Muscle layer of colon (tissue), 2 donors: ENCODE measurements around the gene ELOF1.
A peak's percentile ranks its signal among the peaks of the same experiment; 100 is the strongest.
"Not testable (repeated sequence)": the region's sequence is repeated elsewhere in the genome, so short reads cannot be mapped to it uniquely, and the experiment has no call there.

Experiments
- H3K27ac ChIP-seq: one replicate; pipeline ENCODE4 v1.7.0; 2013; ENCODE audit warnings: low read depth, mild to moderate bottlenecking, low read length, moderate library complexity
- H3K27me3 ChIP-seq, 2 donors: one replicate each; pipeline ENCODE4 v1.7.0; 2013; ENCODE audit warnings: low read length in 2 of 2, mild to moderate bottlenecking in 2 of 2; ENCODE audit not compliant: insufficient read depth in 2 of 2, control insufficient read depth in 1 of 2
- H3K36me3 ChIP-seq: one replicate; pipeline ENCODE4 v1.7.0; 2013; ENCODE audit warnings: mild to moderate bottlenecking, low read length; ENCODE audit not compliant: insufficient read depth
- H3K4me1 ChIP-seq: one replicate; pipeline ENCODE4 v1.7.0; 2013; ENCODE audit warnings: mild to moderate bottlenecking, low read length; ENCODE audit not compliant: insufficient read depth
- H3K4me3 ChIP-seq, 2 donors: one replicate each; pipeline ENCODE4 v1.7.0; 2013; ENCODE audit warnings: low read length in 2 of 2, low read depth in 1 of 2, mild to moderate bottlenecking in 1 of 2, moderate library complexity in 1 of 2
- H3K9ac ChIP-seq: one replicate; pipeline ENCODE4 v1.7.0; 2013; ENCODE audit warnings: low read length
- H3K9me3 ChIP-seq: one replicate; pipeline ENCODE4 v1.7.0; 2013; ENCODE audit warnings: mild to moderate bottlenecking, low read length
- donor health status: abdominal sarcoma.
- donor health status: Adenocarcinoma of cecum.

The ELOF1 gene

DNA sequence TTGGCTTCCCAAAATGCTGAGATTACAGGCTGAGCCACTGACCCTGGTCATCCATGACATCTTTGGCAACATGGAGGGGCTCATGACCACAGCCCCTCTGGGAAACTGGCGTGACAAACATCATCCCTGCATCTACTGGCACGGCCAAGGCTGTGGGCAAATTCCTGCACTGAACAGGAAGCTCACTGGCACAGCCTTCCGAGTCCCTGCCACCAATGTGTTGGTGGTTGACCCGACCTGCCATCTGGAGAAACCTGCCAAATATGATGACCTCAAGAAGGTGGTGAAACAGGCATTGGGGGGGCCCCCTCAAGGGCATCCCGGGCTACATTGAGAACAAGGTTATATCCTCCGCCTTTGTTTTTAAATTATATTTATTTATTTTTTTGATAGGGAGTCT is 27.3 kb upstream of the ELOF1 start:
- H3K4me1 ChIP-seq, result no peaks in the 10 kb centered on the region
- H3K9me3 ChIP-seq, result no peaks in the 10 kb centered on the region
- H3K4me3 ChIP-seq, result no peak overlapping the region
- H3K36me3 ChIP-seq, result no peaks in the 10 kb centered on the region
- no peak overlapping the region for H3K9ac ChIP-seq
- no peak overlapping the region for H3K27ac ChIP-seq
- no peaks in the 10 kb centered on the region for H3K27me3 ChIP-seq

- no peak overlapping the region for H3K27ac ChIP-seq
- H3K36me3 ChIP-seq, result no peaks in the 10 kb centered on the region
- H3K27me3 ChIP-seq, result peaks cover 0 to 14% of the 10 kb centered on the region in 2 donors
- H3K4me3 ChIP-seq, result no peak overlapping the region
- no peaks in the 10 kb centered on the region for H3K4me1 ChIP-seq
- no peak overlapping the region for H3K9ac ChIP-seq
- no peaks in the 10 kb centered on the region for H3K9me3 ChIP-seq
These were observed 22.7 kb upstream of the ELOF1 start for GRCh38 chr19:11581740-11582139.

GRCh38 chr19:11580116-11580515 is 21.1 kb upstream of the ELOF1 start:
- H3K9ac ChIP-seq, result no peak overlapping the region

DNA sequence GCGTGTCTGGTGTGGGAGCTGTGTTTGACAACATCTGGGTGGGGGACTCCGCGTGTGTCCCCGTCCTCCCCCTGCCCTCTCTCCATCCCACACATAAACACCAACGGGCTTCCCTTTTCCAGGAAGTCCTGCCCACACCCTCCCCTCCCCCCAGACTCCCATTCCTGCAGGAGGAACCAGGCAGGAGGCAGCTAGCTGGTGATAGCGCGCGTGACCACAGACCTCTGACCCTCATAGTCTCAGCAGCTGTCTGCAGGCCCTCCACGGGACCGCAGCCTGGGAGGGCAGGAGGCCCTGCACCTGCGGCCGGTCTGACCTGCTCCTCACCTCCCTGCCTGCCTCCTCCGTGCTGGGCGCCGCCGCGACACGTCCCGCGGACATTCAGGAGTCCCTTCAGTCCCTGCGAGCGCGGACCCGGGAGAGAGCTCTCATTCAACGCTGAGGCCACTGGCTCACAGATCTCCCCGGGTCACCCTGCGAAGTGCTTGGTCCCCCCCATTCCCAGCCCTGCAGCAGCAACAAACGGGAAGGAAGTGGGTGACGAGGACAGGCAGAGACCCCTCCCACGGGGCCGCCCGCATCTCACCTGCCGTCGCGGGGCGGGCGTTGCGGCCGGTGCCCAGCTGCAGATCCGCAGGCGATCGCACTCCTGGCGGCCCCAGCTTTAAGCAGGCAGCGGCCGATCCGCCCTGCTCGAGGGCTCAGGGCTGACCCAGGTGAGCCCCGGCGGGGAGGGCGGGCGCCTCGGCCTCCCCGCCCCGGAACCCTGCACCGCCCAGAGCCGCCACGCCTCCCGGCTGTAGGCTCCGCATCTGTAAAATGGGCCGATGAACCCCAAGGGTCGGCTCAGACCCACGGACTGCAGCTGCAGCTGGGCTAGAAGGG is 19.5 kb upstream of the ELOF1 start:
- Histone ChIP-seq H3K9me3 (no peaks in the 10 kb centered on the region), H3K4me1 (no peaks in the 10 kb centered on the region), H3K36me3 (no peaks in the 10 kb centered on the region), H3K27me3 (peaks cover 0 to 14% of the 10 kb centered on the region in 2 donors), H3K4me3 (peak overlapping the region; percentile 27 to 32), H3K9ac (no peak overlapping the region), H3K27ac (no peak overlapping the region)

More at GRCh38 chr19:11580116-11580515, 21.1 kb upstream of the ELOF1 start:
- Histone ChIP-seq H3K4me3 (no peak overlapping the region), H3K27me3 (peaks cover 0 to 14% of the 10 kb centered on the region in 2 donors), H3K4me1 (no peaks in the 10 kb centered on the region), H3K9me3 (no peaks in the 10 kb centered on the region), H3K27ac (no peak overlapping the region), H3K36me3 (no peaks in the 10 kb centered on the region)

DNA sequence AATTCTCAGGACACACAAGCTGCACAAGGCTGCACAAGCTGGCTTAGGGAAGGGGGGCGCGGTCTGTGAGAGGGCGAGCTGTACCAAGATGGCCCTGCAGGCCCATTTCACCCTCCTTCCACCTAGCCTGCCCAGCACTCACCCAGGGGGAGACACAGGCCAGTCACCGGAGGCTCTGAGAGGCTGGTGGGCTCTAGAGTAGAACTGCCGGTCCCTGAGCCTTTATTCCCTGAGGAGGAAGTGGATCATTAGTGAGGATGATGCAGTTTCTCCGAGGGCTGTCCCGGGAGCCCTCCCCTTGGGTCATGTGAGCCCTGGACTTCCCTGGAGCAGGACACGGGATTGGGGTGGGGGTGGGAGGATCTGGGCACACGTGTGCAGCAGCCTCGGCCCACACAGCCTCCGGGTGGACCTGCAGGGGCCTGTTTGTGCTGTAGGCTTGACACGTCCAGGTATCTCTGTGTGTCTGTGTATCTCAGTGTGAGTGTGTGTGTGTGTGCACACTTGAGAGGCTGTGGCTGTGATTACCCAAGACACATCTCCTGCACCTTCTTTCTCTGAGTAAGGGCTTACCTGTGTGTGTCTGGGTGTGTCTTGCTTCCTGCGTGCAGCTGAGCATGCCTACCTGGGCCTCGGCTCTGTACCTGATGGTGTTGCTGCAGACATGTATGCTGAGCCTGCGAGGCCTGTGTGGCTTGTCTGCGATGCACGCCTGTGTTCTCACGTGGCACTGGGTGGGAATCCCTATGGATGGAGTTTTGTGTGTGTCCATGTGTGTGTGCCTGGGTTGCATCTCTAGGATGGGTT is 18.6 kb upstream of the ELOF1 start, which contains the start of gene ACP5:
TSS of gene ACP5 (minus strand) at position 195 of the 807 bp plus-strand sequence. CDS start 328 bp downstream, outside the sequence.
- Histone ChIP-seq H3K4me3 (peak within 1 kb of the TSS; percentile 27 to 32), H3K9me3 (no peaks in the 10 kb centered on the region), H3K4me1 (no peaks in the 10 kb centered on the region), H3K9ac (no peak within 1 kb of the TSS), H3K27me3 (peaks cover 0 to 14% of the 10 kb centered on the region in 2 donors), H3K36me3 (no peaks in the 10 kb centered on the region), H3K27ac (peak within 1 kb of the TSS; percentile 32)

DNA sequence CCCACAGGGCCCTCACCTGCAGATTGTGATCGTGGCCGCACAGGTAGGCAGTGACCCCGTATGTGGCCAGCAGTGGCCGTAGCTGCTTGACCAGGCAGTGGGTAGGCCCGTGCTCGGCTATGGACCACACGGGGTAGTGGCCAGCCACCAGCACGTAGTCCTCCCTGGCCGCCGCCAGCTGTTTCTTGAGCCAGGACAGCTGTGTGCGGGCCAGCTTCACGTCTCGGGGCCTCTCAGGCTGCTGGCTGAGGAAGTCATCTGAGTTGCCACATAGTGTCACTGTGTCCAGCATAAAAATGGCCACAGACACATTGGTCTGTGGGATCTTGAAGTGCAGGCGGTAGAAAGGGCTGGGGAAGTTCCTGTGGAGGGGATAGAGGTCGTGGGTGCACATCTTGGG is 17.2 kb upstream of the ELOF1 start:
- no peak overlapping the region for H3K27ac ChIP-seq
- H3K4me3 ChIP-seq, result no peak overlapping the region

DNA sequence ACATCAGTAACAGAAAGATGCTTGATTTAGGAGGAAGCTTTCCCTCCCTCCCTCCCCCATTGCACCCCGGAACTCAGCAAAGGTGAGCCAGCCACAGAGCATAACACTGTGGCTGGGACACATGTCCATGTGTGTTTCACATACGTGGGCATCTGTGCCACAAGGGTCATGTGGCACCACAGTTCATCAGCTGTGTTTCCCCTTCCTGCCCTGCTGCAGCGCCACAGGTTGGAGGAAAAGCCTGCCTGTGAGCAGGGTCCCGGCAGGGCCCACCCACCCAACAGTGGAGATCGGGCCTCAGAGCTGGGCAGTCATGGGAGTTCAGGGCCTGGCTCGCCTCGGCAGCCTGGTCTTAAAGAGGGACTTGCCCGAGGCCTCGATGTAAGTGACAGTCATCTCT is 15.7 kb upstream of the ELOF1 start:
- Histone ChIP-seq H3K9me3 (no peaks in the 10 kb centered on the region), H3K4me1 (no peaks in the 10 kb centered on the region), H3K36me3 (no peaks in the 10 kb centered on the region), H3K9ac (no peak overlapping the region), H3K4me3 (no peak overlapping the region), H3K27ac (no peak overlapping the region), H3K27me3 (peaks cover 0 to 14% of the 10 kb centered on the region in 2 donors)

More for the DNA sequence above, 17.2 kb upstream of the ELOF1 start:
- Histone ChIP-seq H3K36me3 (no peaks in the 10 kb centered on the region), H3K27me3 (peaks cover 0 to 14% of the 10 kb centered on the region in 2 donors), H3K9me3 (no peaks in the 10 kb centered on the region), H3K9ac (no peak overlapping the region), H3K4me1 (no peaks in the 10 kb centered on the region)

GRCh38 chr19:11573763-11574162 is 14.7 kb upstream of the ELOF1 start:
- not testable (repeated sequence) for H3K36me3 ChIP-seq, H3K9ac ChIP-seq, H3K4me3 ChIP-seq, H3K4me1 ChIP-seq, H3K9me3 ChIP-seq, H3K27me3 ChIP-seq, H3K27ac ChIP-seq

GRCh38 chr19:11573354-11573753 is 14.3 kb upstream of the ELOF1 start:
- not testable (repeated sequence) for H3K4me1 ChIP-seq, H3K27ac ChIP-seq

DNA sequence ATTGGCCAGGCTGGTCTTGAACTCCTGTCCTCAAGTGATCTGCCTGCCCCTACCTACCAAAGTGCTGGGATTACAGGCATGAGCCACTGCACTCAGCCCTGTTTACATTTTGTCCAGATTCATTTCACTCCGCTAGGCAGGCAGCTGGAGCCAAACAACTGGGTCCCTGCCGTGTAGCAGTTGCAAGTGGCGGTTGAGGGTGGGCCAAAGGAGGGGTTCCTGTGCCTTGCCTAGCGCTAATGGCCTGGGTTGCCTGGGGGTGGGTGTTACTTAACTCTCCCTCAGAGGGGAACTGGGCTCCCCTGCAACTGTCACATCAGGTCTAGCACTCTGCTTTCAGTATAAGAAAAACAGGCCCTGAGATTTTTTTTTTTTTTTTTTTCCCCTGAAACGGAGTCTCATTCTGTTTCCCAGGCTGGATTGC is 11.0 kb upstream of the ELOF1 start:
- Histone ChIP-seq H3K27me3 (no peaks in the 10 kb centered on the region), H3K36me3 (no peaks in the 10 kb centered on the region), H3K9ac (no peak overlapping the region), H3K27ac (no peak overlapping the region), H3K4me3 (no peak overlapping the region), H3K9me3 (no peaks in the 10 kb centered on the region), H3K4me1 (no peaks in the 10 kb centered on the region)

More at GRCh38 chr19:11573354-11573753, 14.3 kb upstream of the ELOF1 start:
- not testable (repeated sequence) for H3K4me3 ChIP-seq, H3K27me3 ChIP-seq, H3K9ac ChIP-seq, H3K9me3 ChIP-seq, H3K36me3 ChIP-seq

GRCh38 chr19:11566164-11566563 is 7.1 kb upstream of the ELOF1 start:
- Histone ChIP-seq H3K36me3 (no peaks in the 10 kb centered on the region), H3K9ac (no peak overlapping the region), H3K4me3 (no peak overlapping the region), H3K4me1 (no peaks in the 10 kb centered on the region), H3K27me3 (no peaks in the 10 kb centered on the region), H3K27ac (no peak overlapping the region), H3K9me3 (no peaks in the 10 kb centered on the region)
